IPS-20b (cell line): ENCODE data around the gene SH3GL1.

Experiments
- H3K27ac ChIP-seq: one replicate; pipeline ENCODE4 v1.5.1; 2013; ENCODE audit warnings: low read length
- H3K27me3 ChIP-seq: 2 replicates; pipeline ENCODE4 v1.6.1; 2013; ENCODE audit warnings: mild to moderate bottlenecking, low read length, inconsistent platforms; ENCODE audit not compliant: insufficient read depth
- H3K36me3 ChIP-seq: 2 replicates; pipeline ENCODE4 v1.6.1; 2013; ENCODE audit warnings: low read depth, mild to moderate bottlenecking, inconsistent platforms, low read length, moderate library complexity; ENCODE audit not compliant: insufficient read depth
- H3K4me1 ChIP-seq: 2 replicates; pipeline ENCODE4 v1.6.1; 2013; ENCODE audit warnings: mild to moderate bottlenecking, control low read depth, inconsistent platforms, low read length, moderate library complexity; ENCODE audit not compliant: insufficient read depth
- H3K4me3 ChIP-seq: 2 replicates; pipeline ENCODE4 v1.5.1; 2013; ENCODE audit warnings: mild to moderate bottlenecking, low read length, inconsistent platforms
- H3K9ac ChIP-seq: 2 replicates; pipeline ENCODE4 v1.6.1; 2013; ENCODE audit warnings: low read depth, mild to moderate bottlenecking, inconsistent platforms, low read length, moderate library complexity
- H3K9me3 ChIP-seq: 2 replicates; pipeline ENCODE4 v1.6.1; 2013; ENCODE audit warnings: mild to moderate bottlenecking, low read depth, low read length, inconsistent platforms; ENCODE audit not compliant: insufficient read depth

The SH3GL1 gene

DNA sequence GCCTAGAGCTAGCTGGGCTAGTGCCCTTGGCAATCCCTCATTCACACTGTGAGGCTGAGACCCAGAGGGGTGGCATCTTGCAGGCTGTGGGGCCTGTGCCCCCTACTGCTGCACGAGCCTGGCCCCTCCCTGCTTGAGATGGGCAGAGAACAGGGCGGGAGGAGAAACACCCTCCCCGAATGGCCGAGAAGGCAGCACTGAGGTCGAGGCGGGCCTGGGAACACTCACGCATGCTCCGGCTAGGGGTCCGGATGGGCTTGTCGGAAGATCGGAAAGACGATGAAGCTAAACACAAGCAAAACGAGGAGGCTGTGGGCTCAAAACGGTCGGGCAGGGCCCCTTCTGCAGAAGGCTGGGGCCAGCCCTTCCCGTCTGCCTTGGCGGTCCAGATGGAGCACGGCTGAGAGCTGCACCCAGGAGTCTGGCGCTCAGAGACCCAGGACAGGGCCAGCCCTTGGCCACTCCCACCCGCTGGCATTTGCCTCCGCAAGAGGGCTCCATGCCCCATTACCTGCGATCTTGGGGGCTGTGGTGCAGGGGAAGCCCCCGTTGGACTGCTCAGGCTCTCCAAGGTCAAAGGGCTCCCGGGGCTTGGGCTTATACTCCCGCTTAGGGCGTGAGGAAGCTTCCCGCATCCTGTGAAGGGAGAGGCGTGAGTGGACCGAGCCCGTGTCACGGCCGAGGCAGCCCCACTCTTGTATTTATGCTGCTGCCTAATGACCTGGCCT, 38.1 kb downstream of the SH3GL1 start:
- peaks cover 54% of the 10 kb centered on the region for H3K36me3 ChIP-seq
- H3K27me3 ChIP-seq = no peaks in the 10 kb centered on the region
- H3K4me3 ChIP-seq = no peak overlapping the region
- no peak overlapping the region for H3K9ac ChIP-seq
- no peaks in the 10 kb centered on the region for H3K4me1 ChIP-seq
- H3K27ac ChIP-seq = no peak overlapping the region
- no peaks in the 10 kb centered on the region for H3K9me3 ChIP-seq

DNA sequence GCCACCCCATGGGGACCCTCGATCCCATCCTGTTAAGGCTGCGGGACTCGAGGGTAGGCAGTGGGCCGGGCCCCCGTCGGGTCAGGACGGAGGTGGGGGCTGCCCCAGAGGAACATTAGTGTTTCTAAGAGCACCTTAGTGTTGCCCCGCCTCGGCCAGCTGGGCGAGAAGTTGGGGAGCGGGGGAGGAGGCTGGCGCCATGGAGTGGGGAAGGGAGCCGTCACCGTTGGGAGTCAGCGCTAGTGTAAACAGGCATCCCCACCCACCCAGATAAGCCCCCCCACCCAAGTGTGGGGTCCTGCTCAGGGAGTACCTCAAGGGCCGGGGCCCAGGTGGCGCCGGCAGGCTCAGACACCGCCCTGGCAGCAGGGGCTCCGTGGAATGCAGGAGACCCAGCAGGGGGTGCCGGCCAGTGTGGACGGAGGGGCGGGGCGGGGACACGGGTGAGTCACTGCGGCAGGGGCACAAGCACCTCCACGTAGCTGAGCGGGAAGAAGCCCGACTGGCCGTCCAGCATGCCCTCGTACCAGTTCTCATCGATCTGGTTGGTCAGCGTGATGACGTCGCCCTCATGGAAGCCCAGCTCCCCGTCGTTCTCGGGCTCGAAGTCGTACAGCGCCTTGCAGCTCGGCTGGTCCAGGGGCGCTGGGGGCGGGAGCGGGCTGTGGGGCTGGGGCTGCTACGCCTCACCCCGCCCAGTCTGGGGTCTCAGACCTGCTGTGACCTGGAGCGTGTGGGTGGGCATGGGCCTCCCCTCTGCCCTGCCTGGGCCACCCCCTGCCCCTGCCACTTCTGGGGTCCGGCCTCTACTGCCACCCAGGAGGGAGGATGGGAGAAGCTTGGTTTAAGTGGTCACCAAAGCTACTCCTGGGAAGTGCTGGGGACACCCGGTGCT, 38.9 kb downstream of the SH3GL1 start:
- Histone ChIP-seq H3K4me3 (no peak overlapping the region), H3K27me3 (no peaks in the 10 kb centered on the region), H3K4me1 (no peaks in the 10 kb centered on the region), H3K9me3 (no peaks in the 10 kb centered on the region), H3K36me3 (peaks cover 54% of the 10 kb centered on the region), H3K27ac (no peak overlapping the region), H3K9ac (no peak overlapping the region)

DNA sequence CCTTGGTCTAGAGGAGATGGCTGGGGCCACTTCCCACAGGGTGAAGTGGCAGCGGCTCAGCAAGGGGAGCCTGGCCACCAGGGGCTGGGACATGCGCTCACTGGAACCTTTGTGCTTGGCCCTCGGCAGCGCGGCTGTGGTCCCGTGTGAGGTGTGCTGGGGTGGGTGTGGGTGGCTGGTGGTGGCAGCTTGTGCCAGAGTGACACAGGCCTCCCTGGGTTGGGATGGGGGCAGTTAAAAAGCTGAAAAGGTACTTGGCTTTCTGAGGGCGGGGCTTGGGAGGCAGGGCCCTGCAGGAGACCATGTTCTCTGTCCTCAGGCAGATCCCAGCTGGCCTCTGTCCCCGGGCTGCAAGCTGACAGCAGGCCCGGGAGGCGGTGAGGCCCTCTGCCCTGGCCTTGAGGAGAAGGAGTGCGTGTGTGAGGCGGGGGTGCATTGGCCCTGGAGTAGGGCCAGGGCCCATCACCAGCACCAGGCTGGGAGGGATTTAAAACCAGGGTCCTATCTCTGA, 39.7 kb downstream of the SH3GL1 start:
- H3K36me3 ChIP-seq = peaks cover 59% of the 10 kb centered on the region
- H3K9ac ChIP-seq = no peak overlapping the region
- H3K27me3 ChIP-seq = no peaks in the 10 kb centered on the region
- H3K9me3 ChIP-seq = no peaks in the 10 kb centered on the region
- H3K4me3 ChIP-seq = no peak overlapping the region
- H3K4me1 ChIP-seq = no peaks in the 10 kb centered on the region
- no peak overlapping the region for H3K27ac ChIP-seq

DNA sequence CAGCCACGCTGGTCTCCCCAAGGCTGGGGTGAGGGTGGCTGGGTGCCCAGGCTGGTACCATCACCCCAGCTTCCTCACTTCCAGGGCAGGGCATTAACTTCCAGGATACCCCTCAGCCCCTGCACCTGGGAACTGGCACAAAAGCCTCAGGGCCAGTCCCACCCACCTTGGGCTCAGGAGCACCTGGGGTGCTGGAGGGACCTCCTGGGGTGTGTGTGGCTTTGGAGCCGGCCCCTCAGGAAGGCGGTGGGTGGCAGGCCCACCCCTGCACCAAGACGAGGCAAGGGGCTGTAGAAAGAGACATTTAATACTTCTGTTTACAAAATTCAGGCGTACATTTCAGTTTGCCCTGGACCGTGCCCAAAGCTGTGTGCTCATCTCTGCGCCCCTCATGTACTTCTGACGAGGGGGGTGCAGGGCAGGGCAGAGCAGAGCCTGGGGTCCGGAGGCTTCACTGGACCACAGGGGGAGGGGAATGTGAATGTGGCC, 40.2 kb downstream of the SH3GL1 start:
- Histone ChIP-seq H3K4me1 (no peaks in the 10 kb centered on the region), H3K4me3 (no peak overlapping the region), H3K9me3 (no peaks in the 10 kb centered on the region), H3K27me3 (no peaks in the 10 kb centered on the region), H3K36me3 (peaks cover 57% of the 10 kb centered on the region), H3K27ac (no peak overlapping the region), H3K9ac (no peak overlapping the region)

DNA sequence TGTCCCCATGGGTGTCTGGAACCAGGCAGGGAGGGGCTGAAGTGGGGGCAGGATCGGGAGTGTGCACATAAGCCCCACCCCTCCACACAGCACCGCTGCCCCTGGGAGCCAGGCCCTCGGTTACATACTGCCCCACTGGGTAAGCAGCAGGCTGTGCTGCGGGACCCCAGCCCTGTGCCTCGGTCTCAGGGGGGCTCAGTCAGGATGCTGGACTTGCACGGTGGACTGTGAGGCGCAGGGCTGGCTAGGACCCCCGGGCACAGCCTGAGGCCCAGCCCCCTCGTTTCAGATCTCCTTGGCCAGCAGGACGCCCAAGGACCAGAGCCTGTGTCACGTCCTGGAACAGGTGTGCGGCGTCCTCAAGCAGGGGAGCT, 40.7 kb downstream of the SH3GL1 start:
- H3K27me3 ChIP-seq = no peaks in the 10 kb centered on the region
- H3K9me3 ChIP-seq = no peaks in the 10 kb centered on the region
- H3K9ac ChIP-seq = no peak overlapping the region
- H3K4me3 ChIP-seq = no peak overlapping the region
- H3K36me3 ChIP-seq = peaks cover 56% of the 10 kb centered on the region
- no peak overlapping the region for H3K27ac ChIP-seq
- no peaks in the 10 kb centered on the region for H3K4me1 ChIP-seq

DNA sequence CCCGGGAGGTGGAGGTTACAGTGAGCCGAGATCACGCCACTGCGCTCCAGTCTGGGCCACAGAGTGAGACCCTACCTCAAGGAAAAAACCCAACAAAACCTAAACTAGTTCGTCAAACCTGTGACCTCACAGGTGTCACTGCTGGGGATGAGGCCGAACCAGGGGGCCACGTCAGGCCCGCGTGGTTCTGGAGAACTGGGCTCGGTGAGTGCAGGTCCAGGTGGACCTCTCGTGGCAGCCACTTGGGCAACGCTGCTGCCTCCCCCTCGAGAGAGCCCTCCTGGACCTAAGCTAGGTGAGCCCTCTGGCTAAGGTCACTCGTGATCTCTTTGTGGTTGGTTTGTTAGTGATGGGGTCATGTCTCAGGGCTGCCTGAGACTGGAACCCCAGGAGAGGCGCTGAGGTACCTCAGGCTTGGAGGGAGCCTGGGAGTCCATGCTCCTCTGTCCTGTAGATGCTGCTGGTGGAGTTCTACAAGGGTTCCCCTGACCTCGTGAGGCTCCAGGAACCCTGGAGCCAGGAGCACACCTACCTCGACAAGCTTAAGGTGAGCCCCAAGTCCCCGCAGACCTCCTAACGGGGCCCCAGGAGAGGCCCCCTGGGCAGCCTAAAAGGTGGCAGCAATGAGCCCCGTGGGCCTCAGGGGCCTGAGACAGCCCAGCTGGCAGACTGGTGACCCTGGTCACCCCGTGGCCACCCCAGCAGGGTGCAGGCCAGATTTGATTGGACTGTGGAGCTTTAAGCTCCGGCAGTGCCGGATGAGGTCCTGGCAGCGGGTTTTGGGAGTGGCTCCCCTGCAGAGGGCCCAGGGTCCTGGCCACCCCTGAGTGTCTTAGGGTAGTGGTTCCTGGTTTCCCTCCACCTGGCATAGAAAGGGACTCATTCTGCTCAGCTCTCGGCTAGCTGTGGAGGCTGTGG, 41.4 kb downstream of the SH3GL1 start:
- no peak overlapping the region for H3K27ac ChIP-seq
- H3K9ac ChIP-seq = no peak overlapping the region
- peaks cover 60% of the 10 kb centered on the region for H3K36me3 ChIP-seq
- H3K4me1 ChIP-seq = no peaks in the 10 kb centered on the region
- H3K9me3 ChIP-seq = no peaks in the 10 kb centered on the region
- no peaks in the 10 kb centered on the region for H3K27me3 ChIP-seq
- H3K4me3 ChIP-seq = no peak overlapping the region

- H3K36me3 ChIP-seq = peaks cover 56% of the 10 kb centered on the region
- H3K27ac ChIP-seq = no peak overlapping the region
- H3K9ac ChIP-seq = no peak overlapping the region
- no peak overlapping the region for H3K4me3 ChIP-seq
- no peaks in the 10 kb centered on the region for H3K27me3 ChIP-seq
- no peaks in the 10 kb centered on the region for H3K4me1 ChIP-seq
- no peaks in the 10 kb centered on the region for H3K9me3 ChIP-seq
These were observed 42.4 kb downstream of the SH3GL1 start for GRCh38 chr19:4357921-4358326.

- no peak overlapping the region for H3K27ac ChIP-seq
- H3K36me3 ChIP-seq = peaks cover 52% of the 10 kb centered on the region
- H3K9ac ChIP-seq = no peak overlapping the region
- no peak overlapping the region for H3K4me3 ChIP-seq
- H3K4me1 ChIP-seq = no peaks in the 10 kb centered on the region
- H3K9me3 ChIP-seq = no peaks in the 10 kb centered on the region
- H3K27me3 ChIP-seq = no peaks in the 10 kb centered on the region
These were observed 43.1 kb downstream of the SH3GL1 start for GRCh38 chr19:4357095-4357797.

DNA sequence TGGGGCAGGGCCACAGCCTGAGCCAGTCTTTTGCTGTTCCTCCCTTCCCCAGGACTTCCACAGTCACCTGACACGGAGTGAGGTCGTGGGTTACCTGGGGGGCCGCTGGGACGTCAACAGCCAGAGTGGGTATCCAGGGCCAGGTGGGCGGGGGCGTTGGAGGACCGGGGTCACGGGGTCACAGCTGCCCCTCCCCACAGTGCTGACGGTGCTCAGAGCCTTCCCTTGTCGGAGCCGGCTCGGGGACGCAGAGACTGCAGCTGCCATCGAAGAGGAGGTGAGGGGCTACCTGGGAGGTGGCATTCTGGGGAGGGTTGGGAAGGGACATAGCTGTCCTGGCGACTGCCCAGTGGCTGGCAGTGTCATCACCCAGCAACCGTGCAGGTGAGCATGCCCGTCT, 45.5 kb downstream of the SH3GL1 start:
- no peak overlapping the region for H3K4me3 ChIP-seq
- no peak overlapping the region for H3K27ac ChIP-seq
- H3K4me1 ChIP-seq = no peaks in the 10 kb centered on the region
- peaks cover 43% of the 10 kb centered on the region for H3K36me3 ChIP-seq
- H3K9ac ChIP-seq = no peak overlapping the region
- H3K9me3 ChIP-seq = no peaks in the 10 kb centered on the region
- no peaks in the 10 kb centered on the region for H3K27me3 ChIP-seq

DNA sequence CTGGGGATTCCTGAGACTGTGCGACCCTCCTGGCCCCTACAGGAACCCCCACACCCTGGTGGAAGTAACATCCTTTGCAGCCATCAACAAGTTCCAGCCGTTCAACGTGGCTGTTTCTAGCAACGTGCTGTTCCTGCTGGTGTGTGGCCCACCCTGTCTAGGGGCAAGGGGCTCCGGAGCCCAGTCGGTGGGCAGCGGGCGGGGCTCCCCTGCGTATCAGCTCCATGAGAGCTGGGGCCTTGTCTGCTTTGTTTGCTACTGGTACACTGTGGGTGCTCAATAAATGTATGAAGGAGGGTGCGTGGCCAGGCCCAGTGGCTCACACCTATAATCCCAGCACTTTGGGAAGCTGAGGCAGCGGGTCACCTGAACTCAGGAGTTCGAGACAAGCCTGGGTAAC, 46.1 kb downstream of the SH3GL1 start:
- Histone ChIP-seq H3K36me3 (peaks cover 47% of the 10 kb centered on the region), H3K9ac (no peak overlapping the region), H3K27me3 (no peaks in the 10 kb centered on the region), H3K4me3 (no peak overlapping the region), H3K4me1 (no peaks in the 10 kb centered on the region), H3K9me3 (no peaks in the 10 kb centered on the region), H3K27ac (no peak overlapping the region)

GRCh38 chr19:4352701-4353121, 47.6 kb downstream of the SH3GL1 start:
- Histone ChIP-seq H3K4me1 (no peaks in the 10 kb centered on the region), H3K9me3 (no peaks in the 10 kb centered on the region), H3K9ac (no peak overlapping the region), H3K27ac (no peak overlapping the region), H3K4me3 (no peak overlapping the region), H3K27me3 (no peaks in the 10 kb centered on the region), H3K36me3 (peaks cover 44% of the 10 kb centered on the region)
